WTC11 (cell line): ENCODE measurements around the gene MLPH. TPM values are rescaled to one million over a fixed set of nuclear protein-coding genes. Genes with fewer than 3 reads are reported as not detected.

Source experiments
- ATF1 ChIP-seq: sonication (generic); formaldehyde crosslinking; IDR thresholded peaks from 2 replicates; pipeline ENCODE4 v1.8.1; 2023; ENCODE audit warnings: mild to moderate bottlenecking, moderate library complexity, missing genetic modification reagents
- EMX1 ChIP-seq: fragments of 250-450 bp; sonication (Bioruptor Pico); IDR thresholded peaks from 2 replicates; pipeline ENCODE4 v1.8.0; 2021; ENCODE audit warnings: mild to moderate bottlenecking
- ETV6 ChIP-seq: sonication (generic); formaldehyde crosslinking; IDR thresholded peaks from 2 replicates; pipeline ENCODE4 v1.8.1; 2022; ENCODE audit warnings: mild to moderate bottlenecking, missing genetic modification reagents
- FOXK1 ChIP-seq: sonication (generic); formaldehyde crosslinking; IDR thresholded peaks from 2 replicates; pipeline ENCODE4 v1.8.0; 2022; ENCODE audit warnings: mild to moderate bottlenecking, moderate library complexity, missing genetic modification reagents
- GRHL2 ChIP-seq: fragments of 250-450 bp; sonication (Bioruptor Pico); IDR thresholded peaks from 2 replicates; pipeline ENCODE4 v1.8.0; 2022; ENCODE audit warnings: mild to moderate bottlenecking, moderate library complexity; ENCODE audit not compliant: insufficient replicate concordance, severe bottlenecking
- GTF2I ChIP-seq: fragments of 250-450 bp; sonication (Bioruptor Pico); conservative IDR thresholded peaks from 2 replicates; pipeline ENCODE4 v1.4.0; 2021; ENCODE audit warnings: mild to moderate bottlenecking
- NFYB ChIP-seq: sonication (generic); formaldehyde crosslinking; conservative IDR thresholded peaks from 2 replicates; pipeline ENCODE4 v1.8.0; 2022; ENCODE audit warnings: low read depth, missing genetic modification reagents
- SP1 ChIP-seq: sonication (generic); formaldehyde crosslinking; conservative IDR thresholded peaks from 2 replicates; pipeline ENCODE4 v1.8.1; 2022; ENCODE audit warnings: missing genetic modification reagents
- TCF7 ChIP-seq: sonication (generic); formaldehyde crosslinking; IDR thresholded peaks from 2 replicates; pipeline ENCODE4 v1.8.0; 2022; ENCODE audit warnings: mild to moderate bottlenecking, low read depth, missing genetic modification reagents, moderate library complexity
- TEAD1 ChIP-seq: sonication (generic); formaldehyde crosslinking; IDR thresholded peaks from 2 replicates; pipeline ENCODE4 v1.8.0; 2022; ENCODE audit warnings: mild to moderate bottlenecking, missing genetic modification reagents
- TEAD4 ChIP-seq: sonication (generic); formaldehyde crosslinking; IDR thresholded peaks from 2 replicates; pipeline ENCODE4 v1.8.0; 2022; ENCODE audit warnings: mild to moderate bottlenecking, missing genetic modification reagents
- ZNF317 ChIP-seq: sonication (generic); formaldehyde crosslinking; IDR thresholded peaks from 2 replicates; pipeline ENCODE4 v1.8.1; 2023; ENCODE audit warnings: low read depth, mild to moderate bottlenecking, moderate library complexity, missing genetic modification reagents, borderline replicate concordance
- ZNF396 ChIP-seq: fragments of 250-450 bp; sonication (Bioruptor Pico); IDR thresholded peaks from 2 replicates; pipeline ENCODE4 v1.8.0; 2021; ENCODE audit warnings: mild to moderate bottlenecking, moderate library complexity, borderline replicate concordance
- total RNA-seq: library from RNA; stranded (reverse); gene quantifications from 3 replicates; pipeline ENCODE4 v1.2.3, GENCODE V29; 2021
- TF ChIP-seq, protein P1 (sequence below): sonication (generic); formaldehyde crosslinking; IDR thresholded peaks from 2 replicates; pipeline ENCODE4 v1.8.1; 2023; ENCODE audit warnings: mild to moderate bottlenecking, missing genetic modification reagents, borderline replicate concordance
- TF ChIP-seq, protein P2 (sequence below): sonication (generic); formaldehyde crosslinking; IDR thresholded peaks from 2 replicates; pipeline ENCODE4 v1.8.0; 2022; ENCODE audit warnings: missing genetic modification reagents
- TF ChIP-seq, protein P3 (sequence below): sonication (generic); formaldehyde crosslinking; IDR thresholded peaks from 2 replicates; pipeline ENCODE4 v1.8.1; 2022; ENCODE audit warnings: missing genetic modification reagents, borderline replicate concordance
- TF ChIP-seq, protein P4 (sequence below): sonication (generic); formaldehyde crosslinking; IDR thresholded peaks from 2 replicates; pipeline ENCODE4 v1.8.0; 2023; ENCODE audit warnings: missing genetic modification reagents, mild to moderate bottlenecking, borderline replicate concordance
- TF ChIP-seq, protein P5 (sequence below): fragments of 250-450 bp; sonication (Bioruptor Pico); IDR thresholded peaks from 2 replicates; pipeline ENCODE4 v1.8.0; 2021; ENCODE audit warnings: mild to moderate bottlenecking
- TF ChIP-seq, protein P6 (sequence below): fragments of 250-450 bp; sonication (Bioruptor Pico); IDR thresholded peaks from 2 replicates; pipeline ENCODE4 v1.9.0; 2021; ENCODE audit warnings: mild to moderate bottlenecking

MLPH gene
- total RNA-seq, 1 experiment from 2014 or later, result 10.3 TPM

DNA sequence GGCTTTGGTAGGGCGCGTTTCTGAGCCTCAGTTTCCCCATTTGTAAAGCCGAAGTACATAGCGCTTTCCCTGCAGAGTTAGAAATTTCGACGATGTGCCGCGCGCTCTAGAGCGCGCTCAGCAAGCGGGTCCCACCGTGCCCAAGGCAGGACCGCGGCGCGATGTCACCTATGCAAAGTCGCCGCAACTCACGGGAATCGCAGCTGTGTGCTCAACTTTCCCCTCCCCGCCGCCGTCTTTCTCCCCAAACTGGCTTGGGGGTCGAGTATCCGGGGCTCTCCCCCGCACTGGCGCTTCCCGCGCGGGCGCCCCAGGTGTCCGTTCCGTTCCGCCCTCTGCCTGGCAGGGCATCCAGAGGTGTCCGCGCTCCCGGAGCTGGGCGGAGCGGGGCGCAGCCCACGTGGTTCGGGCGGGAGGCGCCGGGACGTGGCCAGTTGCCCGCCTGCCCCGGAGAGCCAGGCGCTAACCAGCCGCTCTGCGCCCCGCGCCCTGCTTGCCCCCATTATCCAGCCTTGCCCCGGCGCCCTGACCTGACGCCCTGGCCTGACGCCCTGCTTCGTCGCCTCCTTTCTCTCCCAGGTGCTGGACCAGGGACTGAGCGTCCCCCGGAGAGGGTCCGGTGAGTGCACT is at the start of gene MLPH (continued):
- TF ChIP-seq, protein P1, sequence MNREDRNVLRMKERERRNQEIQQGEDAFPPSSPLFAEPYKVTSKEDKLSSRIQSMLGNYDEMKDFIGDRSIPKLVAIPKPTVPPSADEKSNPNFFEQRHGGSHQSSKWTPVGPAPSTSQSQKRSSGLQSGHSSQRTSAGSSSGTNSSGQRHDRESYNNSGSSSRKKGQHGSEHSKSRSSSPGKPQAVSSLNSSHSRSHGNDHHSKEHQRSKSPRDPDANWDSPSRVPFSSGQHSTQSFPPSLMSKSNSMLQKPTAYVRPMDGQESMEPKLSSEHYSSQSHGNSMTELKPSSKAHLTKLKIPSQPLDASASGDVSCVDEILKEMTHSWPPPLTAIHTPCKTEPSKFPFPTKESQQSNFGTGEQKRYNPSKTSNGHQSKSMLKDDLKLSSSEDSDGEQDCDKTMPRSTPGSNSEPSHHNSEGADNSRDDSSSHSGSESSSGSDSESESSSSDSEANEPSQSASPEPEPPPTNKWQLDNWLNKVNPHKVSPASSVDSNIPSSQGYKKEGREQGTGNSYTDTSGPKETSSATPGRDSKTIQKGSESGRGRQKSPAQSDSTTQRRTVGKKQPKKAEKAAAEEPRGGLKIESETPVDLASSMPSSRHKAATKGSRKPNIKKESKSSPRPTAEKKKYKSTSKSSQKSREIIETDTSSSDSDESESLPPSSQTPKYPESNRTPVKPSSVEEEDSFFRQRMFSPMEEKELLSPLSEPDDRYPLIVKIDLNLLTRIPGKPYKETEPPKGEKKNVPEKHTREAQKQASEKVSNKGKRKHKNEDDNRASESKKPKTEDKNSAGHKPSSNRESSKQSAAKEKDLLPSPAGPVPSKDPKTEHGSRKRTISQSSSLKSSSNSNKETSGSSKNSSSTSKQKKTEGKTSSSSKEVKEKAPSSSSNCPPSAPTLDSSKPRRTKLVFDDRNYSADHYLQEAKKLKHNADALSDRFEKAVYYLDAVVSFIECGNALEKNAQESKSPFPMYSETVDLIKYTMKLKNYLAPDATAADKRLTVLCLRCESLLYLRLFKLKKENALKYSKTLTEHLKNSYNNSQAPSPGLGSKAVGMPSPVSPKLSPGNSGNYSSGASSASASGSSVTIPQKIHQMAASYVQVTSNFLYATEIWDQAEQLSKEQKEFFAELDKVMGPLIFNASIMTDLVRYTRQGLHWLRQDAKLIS (CRISPR knock-in tag), result no peak
- TF ChIP-seq ZNF396 (CRISPR knock-in tag) (no peak), ATF1 (CRISPR knock-in tag) (no peak), TCF7 (CRISPR knock-in tag) (no peak), GTF2I (CRISPR knock-in tag) (no peak), NFYB (CRISPR knock-in tag) (no peak), TEAD1 (CRISPR knock-in tag) (0 out of 2 replicates have a peak, but pooled peaks have one; percentile 48), ETV6 (CRISPR knock-in tag) (no peak; the same call in none of the 2 replicates), TEAD4 (CRISPR knock-in tag) (no peak), EMX1 (CRISPR knock-in tag) (no peak), FOXK1 (CRISPR knock-in tag) (peak; percentile 76), SP1 (CRISPR knock-in tag) (no peak), ZNF317 (CRISPR knock-in tag) (no peak), GRHL2 (CRISPR knock-in tag) (no peak)
- TF ChIP-seq, protein P2, sequence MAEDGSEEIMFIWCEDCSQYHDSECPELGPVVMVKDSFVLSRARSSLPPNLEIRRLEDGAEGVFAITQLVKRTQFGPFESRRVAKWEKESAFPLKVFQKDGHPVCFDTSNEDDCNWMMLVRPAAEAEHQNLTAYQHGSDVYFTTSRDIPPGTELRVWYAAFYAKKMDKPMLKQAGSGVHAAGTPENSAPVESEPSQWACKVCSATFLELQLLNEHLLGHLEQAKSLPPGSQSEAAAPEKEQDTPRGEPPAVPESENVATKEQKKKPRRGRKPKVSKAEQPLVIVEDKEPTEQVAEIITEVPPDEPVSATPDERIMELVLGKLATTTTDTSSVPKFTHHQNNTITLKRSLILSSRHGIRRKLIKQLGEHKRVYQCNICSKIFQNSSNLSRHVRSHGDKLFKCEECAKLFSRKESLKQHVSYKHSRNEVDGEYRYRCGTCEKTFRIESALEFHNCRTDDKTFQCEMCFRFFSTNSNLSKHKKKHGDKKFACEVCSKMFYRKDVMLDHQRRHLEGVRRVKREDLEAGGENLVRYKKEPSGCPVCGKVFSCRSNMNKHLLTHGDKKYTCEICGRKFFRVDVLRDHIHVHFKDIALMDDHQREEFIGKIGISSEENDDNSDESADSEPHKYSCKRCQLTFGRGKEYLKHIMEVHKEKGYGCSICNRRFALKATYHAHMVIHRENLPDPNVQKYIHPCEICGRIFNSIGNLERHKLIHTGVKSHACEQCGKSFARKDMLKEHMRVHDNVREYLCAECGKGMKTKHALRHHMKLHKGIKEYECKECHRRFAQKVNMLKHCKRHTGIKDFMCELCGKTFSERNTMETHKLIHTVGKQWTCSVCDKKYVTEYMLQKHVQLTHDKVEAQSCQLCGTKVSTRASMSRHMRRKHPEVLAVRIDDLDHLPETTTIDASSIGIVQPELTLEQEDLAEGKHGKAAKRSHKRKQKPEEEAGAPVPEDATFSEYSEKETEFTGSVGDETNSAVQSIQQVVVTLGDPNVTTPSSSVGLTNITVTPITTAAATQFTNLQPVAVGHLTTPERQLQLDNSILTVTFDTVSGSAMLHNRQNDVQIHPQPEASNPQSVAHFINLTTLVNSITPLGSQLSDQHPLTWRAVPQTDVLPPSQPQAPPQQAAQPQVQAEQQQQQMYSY (CRISPR knock-in tag), result no peak
- TF ChIP-seq, protein P3, sequence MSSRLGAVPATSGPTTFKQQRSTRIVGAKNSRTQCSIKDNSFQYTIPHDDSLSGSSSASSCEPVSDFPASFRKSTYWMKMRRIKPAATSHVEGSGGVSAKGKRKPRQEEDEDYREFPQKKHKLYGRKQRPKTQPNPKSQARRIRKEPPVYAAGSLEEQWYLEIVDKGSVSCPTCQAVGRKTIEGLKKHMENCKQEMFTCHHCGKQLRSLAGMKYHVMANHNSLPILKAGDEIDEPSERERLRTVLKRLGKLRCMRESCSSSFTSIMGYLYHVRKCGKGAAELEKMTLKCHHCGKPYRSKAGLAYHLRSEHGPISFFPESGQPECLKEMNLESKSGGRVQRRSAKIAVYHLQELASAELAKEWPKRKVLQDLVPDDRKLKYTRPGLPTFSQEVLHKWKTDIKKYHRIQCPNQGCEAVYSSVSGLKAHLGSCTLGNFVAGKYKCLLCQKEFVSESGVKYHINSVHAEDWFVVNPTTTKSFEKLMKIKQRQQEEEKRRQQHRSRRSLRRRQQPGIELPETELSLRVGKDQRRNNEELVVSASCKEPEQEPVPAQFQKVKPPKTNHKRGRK, result no peak
- TF ChIP-seq, protein P4, sequence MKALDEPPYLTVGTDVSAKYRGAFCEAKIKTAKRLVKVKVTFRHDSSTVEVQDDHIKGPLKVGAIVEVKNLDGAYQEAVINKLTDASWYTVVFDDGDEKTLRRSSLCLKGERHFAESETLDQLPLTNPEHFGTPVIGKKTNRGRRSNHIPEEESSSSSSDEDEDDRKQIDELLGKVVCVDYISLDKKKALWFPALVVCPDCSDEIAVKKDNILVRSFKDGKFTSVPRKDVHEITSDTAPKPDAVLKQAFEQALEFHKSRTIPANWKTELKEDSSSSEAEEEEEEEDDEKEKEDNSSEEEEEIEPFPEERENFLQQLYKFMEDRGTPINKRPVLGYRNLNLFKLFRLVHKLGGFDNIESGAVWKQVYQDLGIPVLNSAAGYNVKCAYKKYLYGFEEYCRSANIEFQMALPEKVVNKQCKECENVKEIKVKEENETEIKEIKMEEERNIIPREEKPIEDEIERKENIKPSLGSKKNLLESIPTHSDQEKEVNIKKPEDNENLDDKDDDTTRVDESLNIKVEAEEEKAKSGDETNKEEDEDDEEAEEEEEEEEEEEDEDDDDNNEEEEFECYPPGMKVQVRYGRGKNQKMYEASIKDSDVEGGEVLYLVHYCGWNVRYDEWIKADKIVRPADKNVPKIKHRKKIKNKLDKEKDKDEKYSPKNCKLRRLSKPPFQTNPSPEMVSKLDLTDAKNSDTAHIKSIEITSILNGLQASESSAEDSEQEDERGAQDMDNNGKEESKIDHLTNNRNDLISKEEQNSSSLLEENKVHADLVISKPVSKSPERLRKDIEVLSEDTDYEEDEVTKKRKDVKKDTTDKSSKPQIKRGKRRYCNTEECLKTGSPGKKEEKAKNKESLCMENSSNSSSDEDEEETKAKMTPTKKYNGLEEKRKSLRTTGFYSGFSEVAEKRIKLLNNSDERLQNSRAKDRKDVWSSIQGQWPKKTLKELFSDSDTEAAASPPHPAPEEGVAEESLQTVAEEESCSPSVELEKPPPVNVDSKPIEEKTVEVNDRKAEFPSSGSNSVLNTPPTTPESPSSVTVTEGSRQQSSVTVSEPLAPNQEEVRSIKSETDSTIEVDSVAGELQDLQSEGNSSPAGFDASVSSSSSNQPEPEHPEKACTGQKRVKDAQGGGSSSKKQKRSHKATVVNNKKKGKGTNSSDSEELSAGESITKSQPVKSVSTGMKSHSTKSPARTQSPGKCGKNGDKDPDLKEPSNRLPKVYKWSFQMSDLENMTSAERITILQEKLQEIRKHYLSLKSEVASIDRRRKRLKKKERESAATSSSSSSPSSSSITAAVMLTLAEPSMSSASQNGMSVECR, result no peak
- TF ChIP-seq, protein P5, sequence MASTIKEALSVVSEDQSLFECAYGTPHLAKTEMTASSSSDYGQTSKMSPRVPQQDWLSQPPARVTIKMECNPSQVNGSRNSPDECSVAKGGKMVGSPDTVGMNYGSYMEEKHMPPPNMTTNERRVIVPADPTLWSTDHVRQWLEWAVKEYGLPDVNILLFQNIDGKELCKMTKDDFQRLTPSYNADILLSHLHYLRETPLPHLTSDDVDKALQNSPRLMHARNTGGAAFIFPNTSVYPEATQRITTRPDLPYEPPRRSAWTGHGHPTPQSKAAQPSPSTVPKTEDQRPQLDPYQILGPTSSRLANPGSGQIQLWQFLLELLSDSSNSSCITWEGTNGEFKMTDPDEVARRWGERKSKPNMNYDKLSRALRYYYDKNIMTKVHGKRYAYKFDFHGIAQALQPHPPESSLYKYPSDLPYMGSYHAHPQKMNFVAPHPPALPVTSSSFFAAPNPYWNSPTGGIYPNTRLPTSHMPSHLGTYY (CRISPR knock-in tag), result no peak
- TF ChIP-seq, protein P6, sequence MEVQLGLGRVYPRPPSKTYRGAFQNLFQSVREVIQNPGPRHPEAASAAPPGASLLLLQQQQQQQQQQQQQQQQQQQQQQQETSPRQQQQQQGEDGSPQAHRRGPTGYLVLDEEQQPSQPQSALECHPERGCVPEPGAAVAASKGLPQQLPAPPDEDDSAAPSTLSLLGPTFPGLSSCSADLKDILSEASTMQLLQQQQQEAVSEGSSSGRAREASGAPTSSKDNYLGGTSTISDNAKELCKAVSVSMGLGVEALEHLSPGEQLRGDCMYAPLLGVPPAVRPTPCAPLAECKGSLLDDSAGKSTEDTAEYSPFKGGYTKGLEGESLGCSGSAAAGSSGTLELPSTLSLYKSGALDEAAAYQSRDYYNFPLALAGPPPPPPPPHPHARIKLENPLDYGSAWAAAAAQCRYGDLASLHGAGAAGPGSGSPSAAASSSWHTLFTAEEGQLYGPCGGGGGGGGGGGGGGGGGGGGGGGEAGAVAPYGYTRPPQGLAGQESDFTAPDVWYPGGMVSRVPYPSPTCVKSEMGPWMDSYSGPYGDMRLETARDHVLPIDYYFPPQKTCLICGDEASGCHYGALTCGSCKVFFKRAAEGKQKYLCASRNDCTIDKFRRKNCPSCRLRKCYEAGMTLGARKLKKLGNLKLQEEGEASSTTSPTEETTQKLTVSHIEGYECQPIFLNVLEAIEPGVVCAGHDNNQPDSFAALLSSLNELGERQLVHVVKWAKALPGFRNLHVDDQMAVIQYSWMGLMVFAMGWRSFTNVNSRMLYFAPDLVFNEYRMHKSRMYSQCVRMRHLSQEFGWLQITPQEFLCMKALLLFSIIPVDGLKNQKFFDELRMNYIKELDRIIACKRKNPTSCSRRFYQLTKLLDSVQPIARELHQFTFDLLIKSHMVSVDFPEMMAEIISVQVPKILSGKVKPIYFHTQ, result no peak
